Measurements from ENCODE around the gene LMTK2.

The LMTK2 gene

DNA sequence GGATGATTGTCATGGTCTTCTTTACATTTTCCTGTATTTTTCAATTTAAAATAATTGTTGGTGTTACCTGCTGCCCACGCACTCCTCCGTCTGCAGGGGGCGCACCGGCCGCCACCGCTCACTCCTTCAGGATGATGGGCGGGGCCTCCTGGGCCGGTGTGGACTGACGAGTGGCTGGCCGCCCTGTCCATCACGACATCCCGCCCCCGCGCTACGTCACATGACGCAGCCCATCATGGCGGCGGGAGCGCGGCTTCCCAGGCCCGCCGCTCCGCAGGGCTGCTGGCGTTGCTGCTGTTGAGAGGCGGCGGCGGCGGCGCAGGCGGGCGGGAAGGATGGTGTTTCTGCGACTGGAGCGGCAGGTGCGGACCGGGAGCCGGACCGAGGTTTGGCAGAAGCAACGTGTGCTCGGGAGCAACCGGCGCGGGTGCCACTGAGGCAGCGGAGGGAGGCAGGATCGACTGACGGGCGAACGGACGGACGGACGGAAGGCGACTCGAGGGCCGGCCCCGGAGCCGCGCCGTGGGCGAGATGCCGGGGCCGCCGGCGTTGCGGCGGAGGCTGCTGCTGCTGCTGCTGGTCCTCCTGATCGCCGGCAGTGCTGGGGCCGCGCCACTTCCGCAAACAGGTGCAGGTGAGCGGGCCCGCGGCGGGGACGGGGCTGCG lies at the start of gene LMTK2:
TSS of gene LMTK2 (plus strand) at position 216 of the 666 bp plus-strand sequence. CDS start at position 532, 316 bp downstream.
- peak; percentile 96 for DNase-seq

DNA sequence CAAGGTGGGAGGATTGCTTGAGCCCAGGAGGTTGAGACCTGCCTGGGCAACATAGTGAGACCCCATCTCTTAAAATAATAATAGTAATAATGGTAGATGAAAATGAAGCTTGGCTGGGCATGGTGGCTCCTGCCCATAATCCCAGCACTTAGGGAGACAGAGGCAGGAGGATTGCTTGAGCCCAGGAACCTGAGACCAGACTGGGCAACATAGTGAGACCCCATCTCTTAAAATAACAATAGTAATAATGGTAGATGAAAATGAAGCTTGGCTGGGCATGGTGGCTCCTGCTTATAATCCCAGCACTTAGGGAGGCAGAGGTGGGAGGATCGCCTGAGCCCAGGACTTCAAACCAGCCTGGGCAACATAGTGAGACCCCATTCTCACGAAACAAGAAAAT lies 49.5 kb upstream of the LMTK2 start:
- DNase-seq: no peak

DNA sequence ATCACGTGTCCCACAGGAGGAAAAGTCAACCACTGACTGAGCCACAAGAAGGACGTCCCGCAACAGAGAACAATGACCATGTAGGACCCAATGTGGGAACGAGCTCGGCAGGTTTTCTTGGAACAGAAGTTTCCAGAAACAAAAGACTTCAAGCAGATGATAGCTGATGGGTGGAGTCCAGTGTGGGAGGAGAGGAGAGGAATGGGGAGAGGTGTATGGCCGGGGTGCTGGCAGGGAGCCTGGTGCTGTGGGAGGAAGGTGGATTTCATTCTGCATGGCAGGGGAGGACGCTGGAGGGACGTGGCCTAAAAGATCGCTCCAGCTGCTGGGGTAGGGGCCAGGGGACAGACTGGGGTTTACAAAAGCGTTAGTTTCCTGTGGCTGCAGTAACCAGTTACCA lies 48.5 kb upstream of the LMTK2 start:
- DNase-seq: no peak

DNA sequence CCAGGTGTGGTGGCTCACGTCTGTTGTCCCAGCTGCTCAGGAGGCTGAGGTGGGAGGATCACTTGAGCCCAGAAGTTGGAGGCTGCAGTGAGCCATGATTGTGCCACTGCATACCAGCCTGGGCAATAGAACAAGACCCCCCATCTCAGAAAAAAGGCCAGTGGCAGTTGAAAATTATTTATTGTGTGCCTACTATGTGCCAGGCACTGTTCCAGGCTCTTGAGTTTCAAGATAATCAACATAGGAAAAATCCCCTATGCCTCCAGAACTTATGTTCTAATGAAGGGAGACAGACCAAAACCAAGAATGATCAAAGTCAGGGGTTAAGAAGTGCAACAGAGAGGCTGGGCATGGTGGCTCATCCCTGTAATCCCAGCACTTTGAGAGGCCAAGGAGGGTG lies 42.4 kb upstream of the LMTK2 start:
- DNase-seq: no peak

DNA sequence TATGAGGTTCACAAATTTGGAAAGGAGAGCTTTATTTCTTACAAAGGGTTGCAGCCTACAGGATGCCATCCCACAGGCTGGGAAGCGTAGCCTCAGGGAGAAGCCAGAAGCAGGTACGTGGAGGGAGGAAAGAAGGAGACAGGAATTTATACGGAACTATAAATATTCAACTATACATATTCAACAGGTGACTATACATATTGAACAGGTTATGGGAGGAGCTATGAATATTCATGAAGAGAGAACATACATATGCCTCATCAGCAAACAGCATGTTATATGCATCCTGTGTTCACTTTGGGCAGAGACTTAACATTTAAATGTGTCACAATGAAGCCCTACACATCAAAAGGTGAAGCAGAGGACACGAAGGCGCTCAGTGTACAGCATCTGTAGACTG lies 40.5 kb upstream of the LMTK2 start:
- no peak for DNase-seq

DNA sequence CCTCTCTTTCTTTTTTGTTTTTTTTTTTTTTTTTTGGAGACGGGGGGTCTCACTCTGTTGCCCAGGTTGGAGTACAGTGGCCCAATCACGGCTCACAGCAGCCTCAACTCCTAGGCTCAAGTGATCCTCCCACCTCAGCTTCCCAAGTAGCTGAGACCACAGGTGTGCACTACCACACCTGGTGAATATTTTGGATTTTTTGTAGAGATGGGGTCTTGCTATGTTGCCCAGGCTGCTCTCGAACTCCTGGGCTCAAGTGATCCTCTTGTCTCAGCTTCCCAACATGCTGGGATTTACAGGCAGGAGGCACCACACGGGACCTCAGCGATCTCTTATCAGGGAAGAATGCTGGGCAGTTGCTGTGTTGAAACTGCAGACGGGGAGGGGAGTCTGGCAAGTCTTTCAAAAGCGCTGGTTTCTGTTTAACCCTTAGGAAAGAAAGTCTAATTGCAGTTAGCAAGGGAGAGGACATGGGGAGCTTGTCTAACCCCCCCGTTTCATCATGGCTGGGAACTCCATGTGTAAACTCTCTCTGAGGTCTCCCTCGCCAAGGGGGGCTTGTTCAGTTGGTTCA lies 39.6 kb upstream of the LMTK2 start:
- no peak for DNase-seq

DNA sequence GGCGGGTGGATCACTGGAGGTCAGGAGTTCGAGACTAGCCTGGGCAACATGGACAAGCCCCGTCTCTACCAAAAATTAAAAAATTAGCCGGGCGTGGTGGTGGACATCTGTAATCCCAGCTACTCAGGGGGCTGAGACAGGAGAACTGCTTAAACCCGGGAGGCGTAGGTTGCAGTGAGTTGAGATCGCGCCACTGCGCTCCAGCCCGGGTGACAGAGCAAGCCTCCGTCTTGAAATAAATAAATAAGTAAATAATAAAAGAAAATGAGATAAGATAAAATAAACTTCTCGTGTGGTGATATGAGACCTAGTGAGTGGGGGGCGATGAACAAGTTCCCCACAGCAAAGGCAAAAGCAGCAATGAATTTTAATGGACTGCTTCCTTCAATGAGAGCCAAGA lies 33.6 kb upstream of the LMTK2 start:
- DNase-seq: no peak

DNA sequence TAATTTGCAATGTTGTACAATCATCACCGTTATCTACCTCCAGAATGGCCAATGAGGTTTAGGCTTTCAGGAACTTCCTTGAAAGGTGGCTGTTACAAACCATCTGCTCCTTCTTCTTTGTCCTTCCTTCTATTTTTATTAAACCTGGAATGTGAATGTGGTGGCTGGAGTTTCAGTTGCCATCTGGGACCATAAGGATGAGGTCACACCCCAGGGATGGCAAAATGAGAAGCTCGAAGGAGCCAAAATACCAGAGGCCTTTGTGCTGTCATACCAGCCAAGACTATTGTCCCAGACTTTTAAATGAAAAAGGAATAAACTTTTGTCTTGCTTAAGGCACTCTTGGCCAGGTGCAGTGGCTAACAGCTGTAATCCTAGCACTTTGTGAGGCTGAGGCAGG lies 30.9 kb upstream of the LMTK2 start:
- DNase-seq: no peak

DNA sequence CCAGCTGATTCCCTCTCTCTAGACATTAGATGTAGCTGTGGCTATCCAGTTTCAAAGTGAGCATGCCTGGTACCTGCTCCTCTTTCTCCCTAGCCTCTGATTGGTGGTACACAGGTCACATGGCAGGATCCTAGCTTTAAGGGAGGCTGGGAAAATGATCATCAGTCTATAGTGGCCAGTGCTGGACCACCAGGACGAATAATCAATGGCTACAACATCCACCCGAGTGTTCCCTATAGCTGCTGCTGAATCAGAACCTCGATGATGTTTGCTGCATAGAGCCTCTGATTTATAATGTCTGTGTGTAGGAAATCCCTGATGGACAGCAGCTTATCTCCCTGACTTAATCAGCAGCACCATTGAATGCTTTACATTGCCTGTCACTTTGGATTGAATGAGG lies 28.9 kb upstream of the LMTK2 start:
- no peak for DNase-seq

DNA sequence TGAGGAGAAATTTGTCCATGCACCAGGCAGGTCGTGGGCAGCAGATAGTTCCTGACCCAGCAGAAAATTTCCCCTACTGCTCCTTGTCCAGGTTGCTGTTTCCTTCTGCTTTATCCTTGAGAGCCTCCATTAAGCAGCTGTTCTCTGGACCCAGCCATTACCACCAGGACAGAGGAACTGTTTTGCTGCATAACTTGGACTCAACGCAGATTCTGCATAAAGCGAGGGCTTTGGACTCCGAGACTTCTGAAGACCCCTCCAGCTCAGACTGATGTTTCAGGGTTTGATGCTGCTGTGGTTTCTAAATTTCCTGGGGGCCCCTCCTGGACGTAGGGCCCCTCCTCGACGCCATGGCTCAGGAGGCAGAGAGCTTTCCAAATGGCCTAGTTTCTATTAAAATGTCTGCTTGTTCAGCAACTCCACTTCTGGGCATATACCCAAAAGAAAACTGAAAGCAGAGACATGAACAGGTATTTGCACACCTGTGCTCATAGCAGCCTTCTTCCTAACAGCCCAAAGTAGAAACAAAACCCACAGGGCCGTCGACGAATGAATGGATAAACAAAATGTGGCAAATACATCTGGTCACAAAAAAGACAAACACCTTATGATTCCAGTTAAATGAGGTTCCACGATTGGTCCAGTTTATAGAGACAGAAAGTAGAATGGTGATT lies 28.3 kb upstream of the LMTK2 start:
- DNase-seq: no peak

DNA sequence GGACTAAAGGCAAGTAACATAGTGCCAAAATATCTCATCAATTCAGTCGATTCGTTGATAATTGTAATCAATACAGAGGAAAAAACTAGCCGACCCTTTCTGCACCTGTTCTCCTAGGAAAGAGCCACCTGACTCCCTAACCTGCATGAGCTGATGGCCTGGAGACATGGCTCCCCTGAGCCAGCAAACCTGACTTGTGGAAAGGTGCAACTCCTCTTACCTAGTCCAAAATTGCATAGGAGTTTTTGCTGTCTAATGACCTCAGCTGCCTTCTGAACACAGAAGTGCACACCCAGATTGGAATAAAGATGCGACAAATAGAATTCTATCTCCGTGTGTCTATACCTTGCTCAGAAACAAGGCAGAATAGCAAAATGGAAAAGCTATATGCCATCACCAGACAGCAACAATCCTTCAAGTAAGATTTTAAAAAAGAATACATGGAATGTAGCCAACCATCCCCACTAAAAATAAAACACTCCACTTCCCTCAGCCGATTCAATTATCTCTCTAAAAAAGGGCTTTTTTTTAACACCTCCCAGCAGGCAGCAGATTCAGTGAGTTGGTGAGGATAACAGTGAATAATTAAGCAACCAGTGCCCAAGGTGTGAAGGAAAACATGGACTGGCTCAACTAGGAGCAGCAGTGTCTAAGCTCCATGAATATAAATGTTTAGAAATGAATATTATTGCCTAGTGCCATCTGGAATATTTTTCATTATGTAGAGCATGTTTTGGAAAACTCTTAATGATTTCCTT lies 26.6 kb upstream of the LMTK2 start:
- DNase-seq: no peak

DNA sequence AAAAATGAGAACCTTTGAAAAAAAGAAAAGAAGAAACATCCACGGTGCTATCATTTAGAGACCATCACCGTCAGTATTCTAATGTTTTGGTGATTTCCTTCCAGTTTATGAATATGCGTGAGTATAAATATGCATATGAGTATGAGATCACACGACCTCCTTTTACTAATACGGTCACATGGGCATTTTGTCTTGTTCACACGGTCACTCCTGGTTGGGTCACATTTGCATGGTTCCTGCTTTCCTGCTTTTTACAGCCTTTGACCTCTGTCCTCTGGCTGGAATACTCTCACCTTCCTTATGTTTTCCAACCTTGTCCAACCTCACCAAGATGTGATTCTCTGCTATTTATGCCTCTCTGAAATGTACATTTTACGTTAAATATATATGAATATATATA lies 25.3 kb upstream of the LMTK2 start:
- DNase-seq: no peak

DNA sequence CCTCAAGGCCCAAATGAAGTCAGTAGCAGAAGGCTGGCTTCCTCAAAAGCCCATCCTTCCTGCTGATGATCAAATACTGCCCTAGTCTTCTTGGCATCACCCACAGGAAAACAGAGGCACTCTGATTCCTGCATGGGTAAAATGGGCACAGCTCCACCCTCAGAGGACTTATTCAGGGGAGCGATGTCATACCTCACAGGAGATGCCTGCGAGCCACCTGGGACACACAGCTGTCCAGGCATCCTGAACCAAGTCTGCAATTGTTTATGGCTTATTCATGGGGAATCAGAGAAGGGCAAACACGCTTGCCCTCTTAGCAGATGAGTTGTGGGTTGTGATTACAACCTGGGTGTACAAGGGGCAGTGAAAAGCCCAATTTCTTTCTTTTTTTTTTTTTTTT lies 22.0 kb upstream of the LMTK2 start:
- no peak for DNase-seq

DNA sequence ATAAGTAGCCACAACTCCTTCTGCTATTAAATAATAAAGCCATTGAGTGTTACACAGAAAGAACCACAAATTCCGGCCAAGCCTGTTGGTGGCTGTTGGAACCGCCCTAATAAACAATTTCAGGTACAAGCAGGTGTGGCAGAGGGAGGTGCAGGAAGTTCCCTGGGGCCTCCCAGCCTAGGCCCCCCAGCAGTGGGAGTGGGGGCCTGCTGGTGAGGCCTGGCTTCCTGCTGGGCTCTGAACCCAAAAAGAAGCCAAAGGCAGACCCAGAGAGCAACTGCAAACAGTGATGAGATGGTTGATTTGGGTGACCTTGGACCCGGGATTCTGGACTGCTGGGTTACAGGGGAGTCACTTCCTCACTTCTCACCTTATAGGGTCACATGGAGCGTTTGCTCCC lies 21.0 kb upstream of the LMTK2 start:
- no peak for DNase-seq

DNA sequence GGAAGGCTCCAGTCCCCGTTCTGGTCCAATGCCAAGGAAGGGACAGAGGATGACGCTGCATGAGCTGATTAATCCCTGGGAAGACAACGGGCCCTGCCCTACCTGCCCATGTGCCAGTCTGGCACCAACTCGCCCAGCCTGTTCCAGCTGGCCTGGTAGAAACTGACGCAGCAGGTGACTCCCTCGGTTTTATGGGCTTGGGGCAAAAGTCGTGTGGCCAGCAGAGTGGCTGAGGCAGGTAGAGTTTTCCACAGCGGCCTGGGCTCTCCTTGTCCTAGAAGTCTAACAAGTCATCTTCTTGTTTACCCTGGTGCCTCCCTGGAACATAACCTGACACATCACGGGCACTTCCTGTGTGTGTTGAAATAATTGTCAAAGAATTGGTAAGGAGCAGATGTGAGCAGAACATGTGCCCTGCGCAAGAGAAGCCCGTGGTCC lies 20.4 kb upstream of the LMTK2 start:
- no peak for DNase-seq

DNA sequence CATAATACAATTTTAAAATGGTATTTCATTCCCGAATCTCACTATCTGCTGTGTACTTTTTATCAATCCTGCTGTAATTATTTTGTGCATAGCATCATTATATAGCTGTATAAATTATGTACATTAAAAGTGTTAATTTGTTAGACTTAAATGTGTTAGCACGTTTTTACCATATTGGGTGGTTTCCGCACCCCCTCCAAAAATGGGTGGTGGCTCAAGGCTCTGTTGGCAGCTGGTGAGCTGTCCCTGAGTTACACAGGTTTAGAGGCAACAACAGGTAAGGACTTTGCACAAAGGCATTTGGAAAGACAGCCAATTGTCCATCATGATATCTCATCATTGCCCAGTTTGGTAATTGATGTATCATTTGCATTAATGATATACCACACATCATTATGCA lies 18.6 kb upstream of the LMTK2 start:
- DNase-seq: no peak

DNA sequence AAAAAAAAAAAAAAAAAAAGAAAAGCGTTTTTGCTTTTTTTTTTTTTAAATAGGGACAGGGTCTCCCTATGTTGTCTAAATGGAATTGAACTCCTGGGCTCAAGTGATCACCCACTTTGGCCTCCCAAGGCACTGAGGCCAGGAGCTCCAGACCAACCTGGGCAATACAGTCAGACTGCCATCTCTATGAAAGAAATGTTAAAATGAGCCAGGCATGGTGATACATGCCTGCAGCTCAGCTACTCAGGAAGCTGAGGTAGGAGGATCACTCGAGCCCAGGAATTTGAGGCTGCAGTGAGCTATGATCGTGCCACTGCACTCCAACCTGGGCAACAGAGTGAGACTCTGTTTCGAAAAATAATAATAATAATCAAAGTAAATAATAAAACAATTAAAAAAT lies 16.5 kb upstream of the LMTK2 start:
- DNase-seq: no peak

DNA sequence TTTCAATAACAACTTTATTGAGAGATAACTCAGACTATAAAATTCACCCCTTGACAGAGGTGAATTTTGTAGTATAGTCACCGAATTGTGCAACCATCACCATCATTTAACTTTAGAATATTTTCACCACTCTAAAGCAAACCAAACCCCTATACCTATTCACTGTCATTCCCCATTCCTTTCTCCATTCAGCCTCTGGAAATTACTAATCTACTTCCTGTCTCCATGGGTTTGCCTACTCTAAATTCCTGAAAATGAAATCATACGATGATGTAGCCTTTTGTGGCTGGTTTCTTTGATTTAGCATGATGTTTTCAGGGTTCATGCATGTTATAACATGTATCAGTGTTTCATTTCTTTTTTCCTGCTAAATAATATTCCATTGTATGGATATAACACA lies 15.6 kb upstream of the LMTK2 start:
- no peak for DNase-seq

DNA sequence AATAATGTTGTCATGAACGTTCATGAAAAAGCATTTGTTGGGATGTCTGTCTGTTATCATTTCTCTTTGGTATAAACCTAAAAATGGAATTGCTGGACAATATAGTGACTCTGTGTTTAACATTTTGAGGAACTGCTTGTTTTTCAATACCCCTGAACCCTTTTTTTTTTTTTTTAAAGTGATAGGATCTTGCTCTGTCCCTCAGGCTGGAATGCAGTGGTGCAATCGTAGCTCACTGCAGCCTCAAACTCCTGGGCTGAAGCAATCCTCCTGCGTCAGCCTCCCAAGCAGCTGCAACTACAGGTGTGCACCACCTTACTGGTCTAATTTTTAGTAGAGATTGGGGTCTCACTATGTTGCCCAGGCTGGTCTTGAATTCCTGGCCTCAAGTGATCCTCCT lies 15.1 kb upstream of the LMTK2 start:
- no peak for DNase-seq

DNA sequence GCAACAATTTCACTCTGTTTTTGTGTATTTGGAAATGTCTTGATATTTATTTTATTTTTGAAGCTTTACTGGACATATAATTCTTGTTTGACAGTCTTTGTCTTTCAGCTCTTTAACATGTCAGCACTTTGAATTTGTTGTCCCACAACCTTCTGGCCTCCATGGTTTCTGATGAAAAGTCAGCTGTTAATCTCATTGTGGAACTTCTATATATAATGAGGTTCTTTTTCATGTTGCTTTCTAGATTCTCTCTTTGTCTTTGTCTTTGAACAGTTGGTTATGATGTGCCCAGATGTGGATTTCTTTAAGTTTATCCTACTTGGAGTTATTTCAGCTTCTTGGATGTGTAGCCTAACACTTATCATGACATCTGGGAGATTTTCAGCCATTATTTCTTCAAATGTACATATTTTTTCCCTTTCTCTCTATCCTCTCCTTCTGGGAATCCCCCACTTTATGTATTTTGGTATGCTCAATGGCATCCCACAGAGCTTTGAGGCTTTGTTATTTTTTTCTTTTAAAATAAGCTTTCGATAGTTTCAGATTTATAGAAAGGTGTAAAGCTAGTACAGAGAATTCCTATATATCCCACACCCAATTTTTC lies 9.5 kb upstream of the LMTK2 start:
- no peak for DNase-seq

DNA sequence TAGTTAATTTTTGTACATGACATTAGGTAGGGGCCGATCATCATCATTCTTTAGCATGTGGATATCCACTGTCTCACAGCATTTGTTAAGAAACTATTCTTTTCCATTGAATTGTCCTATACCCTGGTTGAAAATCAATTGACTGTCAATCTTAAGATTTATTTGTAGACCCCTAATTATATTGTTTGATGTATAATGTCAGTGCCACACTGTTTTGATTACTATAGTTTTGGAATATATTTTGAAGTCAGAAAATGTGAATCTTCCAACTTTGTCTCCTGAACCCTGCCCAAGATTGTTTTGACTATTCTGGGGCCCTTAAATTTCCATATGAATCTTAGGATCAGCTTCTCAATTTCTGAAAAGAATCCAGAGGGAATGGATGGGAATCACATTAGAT lies 6.6 kb upstream of the LMTK2 start:
- DNase-seq: no peak

DNA sequence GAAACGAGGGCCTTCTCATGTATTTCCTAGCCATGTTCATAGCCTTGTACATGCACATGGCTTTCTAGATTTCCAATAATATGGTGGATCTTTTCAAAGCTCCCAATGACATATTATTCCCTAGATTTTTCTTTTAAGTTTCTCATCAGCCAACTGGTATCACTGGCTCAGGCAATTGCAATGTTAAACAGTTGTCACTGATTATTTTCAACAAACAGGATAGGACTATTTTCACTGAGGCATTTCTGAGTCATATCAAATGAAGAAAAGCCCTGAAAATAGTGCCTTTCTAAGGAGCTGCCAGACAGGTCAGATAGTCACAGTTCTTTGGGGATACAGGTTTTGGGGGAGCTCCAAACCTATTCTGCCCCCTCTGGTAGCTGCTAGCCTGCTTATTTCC lies 4.5 kb upstream of the LMTK2 start:
- DNase-seq: no peak

DNA sequence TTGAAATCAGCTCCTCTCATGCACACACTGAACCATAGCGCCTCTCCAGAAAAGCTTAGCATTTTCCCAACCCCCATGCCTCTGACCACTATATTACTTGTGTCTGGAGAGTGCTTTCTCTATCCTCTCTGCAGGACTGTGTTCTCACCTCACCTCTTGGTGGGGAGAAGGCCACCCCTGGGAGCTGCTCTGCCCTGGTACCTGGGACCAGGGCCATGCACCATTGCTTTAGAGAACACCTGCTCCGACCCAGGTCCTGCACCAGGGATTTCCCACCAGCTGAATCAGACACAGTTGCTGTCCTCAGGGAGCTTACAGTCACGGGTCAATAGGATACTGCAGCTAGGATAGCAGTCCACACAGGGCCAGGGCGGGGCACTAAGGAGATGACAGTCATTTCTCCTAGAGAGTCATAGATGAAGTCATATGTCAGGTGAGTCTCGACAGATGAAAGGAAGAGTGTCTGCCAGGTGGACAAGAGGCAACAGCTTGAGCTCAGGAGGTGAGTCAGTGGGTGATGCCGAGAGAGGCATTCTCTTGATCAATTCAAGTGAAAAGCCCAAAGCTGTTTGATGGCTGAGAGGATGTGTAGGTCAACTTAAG lies 619 bp upstream of the LMTK2 start:
- DNase-seq: no peak
